NCI-H1105 (cell line): ENCODE data around the gene KCTD1.
"Not testable (repeated sequence)": the region's sequence is repeated elsewhere in the genome, so short reads cannot be mapped to it uniquely, and the experiment has no call there.

Source experiments
- DNase-seq: peaks from one replicate; lab custom pipeline; 2025; lab: John Stamatoyannopoulos, UW

Gene KCTD1

DNA sequence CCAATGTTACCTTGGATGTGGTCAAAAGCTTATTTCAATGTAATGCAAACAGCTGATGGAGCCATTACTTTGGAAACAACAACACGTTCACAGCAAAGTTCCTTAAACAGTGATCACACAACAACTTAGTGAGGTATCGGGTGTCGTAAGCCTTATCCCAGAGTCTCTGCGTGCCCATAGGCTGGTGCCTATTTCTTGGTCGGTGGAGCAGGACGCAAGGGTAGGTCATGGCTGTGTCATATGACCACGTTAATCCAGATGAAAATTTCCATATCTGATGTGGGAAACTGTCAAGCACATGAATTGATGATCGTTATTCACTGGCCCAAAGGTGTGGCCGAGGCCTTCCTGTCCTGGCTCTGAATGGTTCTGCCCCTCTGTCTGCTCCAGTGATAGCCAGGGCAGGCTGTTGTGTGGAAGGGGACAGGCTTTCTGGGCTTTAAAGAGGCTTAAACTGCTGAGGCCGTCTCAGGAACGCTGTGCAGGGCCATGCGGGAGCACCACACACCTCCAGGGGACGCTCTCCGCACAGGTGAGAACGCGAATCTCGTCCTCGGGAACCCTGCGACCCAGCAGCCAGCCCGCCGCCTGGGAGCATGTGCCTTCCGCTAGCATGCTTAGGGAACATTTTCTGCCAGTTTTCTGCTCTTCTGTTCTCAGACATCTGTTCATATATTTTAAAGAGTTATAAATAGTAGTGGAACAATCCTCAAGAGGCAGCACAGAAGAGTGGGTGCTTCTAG lies 90.6 kb downstream of the KCTD1 start:
- DNase-seq = no peak

GRCh38 chr18:26457195-26457594 lies 91.2 kb downstream of the KCTD1 start:
- DNase-seq = no peak

GRCh38 chr18:26456070-26456491 lies 92.3 kb downstream of the KCTD1 start:
- no peak for DNase-seq

GRCh38 chr18:26455639-26456038 lies 92.7 kb downstream of the KCTD1 start:
- no peak for DNase-seq

DNA sequence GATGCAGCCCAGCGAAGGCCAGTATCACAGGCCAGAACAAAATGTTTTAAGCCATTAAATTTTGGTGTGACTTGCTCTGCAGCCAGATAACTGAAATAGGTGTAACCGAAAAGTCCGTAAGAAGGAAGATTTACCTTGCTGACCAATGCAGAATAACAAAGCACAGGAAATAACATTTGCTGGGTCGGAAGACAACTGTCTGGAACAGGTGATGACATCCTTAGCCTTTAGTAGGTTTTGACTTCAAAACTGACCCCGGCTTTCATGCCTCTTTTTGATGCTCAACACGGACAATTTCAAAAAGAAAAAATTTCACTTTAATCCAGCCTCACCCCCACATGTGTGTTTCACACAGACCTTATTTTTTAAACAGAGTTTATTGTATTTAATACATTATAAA lies 93.7 kb downstream of the KCTD1 start:
- DNase-seq = no peak

- DNase-seq = no peak
These were observed 94.2 kb downstream of the KCTD1 start for GRCh38 chr18:26454192-26454591.

- peak; percentile 60 for DNase-seq
These were observed 94.9 kb downstream of the KCTD1 start for GRCh38 chr18:26453386-26453901.

GRCh38 chr18:26450989-26451682 lies 97.2 kb downstream of the KCTD1 start:
- DNase-seq = no peak

- no peak for DNase-seq
These were observed 99.6 kb downstream of the KCTD1 start for GRCh38 chr18:26448714-26449159.

GRCh38 chr18:26443853-26444252 lies 104.5 kb downstream of the KCTD1 start:
- no peak for DNase-seq

DNA sequence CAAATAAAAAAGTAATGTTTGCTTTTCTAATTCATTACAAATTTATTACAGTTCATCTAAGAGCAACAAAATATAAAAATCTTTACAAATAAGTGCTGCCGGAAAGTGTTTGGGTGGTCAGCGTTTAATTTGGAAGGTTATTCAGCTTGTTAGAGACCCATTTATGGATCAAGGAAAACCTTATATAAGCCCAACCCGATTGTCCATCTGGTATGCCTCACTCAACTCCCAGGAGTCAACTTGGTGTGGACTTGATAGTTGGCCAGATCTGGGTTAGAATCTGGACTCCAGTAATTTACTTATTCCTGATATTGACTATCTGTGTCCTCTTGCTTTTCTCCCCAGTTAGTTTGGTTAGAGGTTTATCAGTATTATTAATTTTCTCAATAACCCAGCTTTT lies 106.2 kb downstream of the KCTD1 start:
- no peak for DNase-seq

DNA sequence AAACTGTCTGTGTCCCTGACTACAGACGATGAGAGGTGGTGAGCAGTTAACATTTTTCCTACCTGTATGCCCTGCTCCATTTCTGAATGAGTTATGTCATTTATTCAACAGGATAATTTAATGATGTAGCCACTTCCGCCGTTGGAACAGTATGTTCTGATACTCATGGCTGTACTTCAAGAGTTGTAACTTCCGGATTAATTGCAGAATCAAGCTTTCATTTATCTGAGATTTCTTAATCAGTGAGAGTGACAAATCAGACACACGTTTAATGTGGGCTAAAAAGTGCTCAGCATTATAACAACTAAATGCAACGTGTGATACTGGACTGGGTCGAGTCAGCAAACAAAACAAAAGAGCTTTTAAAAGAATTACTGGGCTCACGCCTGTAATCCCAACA lies 107.7 kb downstream of the KCTD1 start:
- no peak for DNase-seq

GRCh38 chr18:26439537-26439936 lies 108.8 kb downstream of the KCTD1 start:
- no peak for DNase-seq

DNA sequence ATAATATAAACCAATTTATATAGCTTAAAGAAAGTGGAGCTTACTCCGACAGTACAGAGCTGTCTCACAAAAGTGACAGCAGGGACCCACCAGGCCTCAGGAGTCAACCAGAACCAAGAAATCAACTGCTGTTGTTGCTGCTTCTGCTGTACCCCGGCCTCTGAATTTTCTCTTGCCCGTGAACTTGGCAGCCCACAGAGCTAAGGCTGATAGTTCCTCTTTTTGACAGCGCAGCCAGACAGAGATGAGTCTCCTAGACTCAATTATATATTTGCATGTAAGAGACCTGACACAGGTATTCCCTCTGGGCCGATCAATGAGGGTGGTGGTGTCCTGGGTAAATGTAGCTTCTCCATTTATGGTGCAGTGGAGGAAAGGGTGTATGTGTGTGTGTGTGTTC lies 109.4 kb downstream of the KCTD1 start:
- no peak for DNase-seq

DNA sequence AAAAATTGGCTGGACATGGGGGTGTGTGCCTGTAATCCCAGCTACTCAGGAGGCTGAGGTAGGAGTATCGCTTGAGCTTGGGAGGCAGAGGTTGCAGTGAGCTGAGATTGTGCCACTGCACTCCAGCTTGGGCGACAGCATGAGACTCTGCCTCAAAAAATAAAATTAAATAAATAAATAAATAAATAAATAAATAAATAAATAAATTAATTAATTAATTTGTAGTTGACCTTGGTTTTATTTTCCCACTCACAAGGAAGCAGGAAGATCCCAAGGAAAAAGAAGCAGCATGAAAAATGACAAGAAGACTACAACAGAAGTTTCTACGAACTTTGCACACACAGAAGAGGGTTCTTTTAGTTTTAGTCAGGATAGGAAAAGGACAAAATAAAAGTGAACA lies 110.7 kb downstream of the KCTD1 start:
- not testable (repeated sequence) for DNase-seq

- no peak for DNase-seq
These were observed 111.9 kb downstream of the KCTD1 start for GRCh38 chr18:26436176-26437051.

DNA sequence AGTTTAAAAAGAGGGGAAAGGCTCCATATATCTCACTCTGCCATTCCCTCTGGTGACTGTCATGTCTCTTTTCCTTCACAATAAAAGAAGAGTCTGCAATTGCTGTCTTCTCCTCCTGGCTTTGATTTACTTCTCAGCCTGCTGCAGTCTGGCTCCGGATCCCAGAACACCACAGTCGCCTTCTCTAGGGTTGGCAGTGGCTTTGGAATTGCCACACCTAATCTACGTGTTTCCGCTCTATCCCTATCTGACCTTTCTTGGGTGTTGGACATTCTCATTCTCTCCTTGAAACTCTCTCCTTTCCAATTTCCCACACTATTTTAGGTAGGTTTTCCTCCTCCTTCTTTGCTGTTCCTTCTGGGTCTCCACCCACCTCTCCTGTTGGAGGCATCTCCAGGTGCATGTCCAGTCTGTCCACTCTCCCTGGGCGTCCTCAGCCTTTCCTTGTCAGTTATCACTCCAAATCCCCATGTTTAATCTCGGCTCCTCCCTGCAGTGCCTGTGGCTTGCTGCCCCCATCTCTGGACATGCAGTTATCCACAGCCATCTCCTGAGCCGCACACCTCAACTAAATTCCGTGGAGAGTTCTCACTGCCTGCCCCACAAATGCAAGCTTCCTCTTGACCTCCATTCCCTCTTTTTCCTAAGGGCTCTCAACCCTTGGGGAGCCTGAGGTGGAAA lies 112.8 kb downstream of the KCTD1 start:
- no peak for DNase-seq

DNA sequence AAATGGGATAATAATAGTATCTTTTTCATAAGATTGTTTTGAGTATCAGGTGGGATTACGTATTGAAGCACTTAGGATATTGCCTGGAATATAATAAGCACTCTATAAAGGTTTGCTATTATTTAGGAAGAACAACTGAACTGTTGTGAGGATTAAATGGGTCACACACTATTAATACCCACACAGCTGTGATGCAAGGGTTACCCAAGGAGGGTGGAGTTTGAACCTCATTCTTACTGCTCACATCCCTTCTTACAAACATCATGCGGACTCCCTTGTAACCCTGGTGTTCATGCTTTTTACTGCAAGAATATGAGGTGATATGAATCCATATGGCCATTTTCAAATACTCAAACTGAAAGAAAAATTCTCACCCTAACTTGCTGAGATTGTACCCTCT lies 113.5 kb downstream of the KCTD1 start:
- no peak for DNase-seq

- DNase-seq = no peak
These were observed 115.5 kb downstream of the KCTD1 start for GRCh38 chr18:26432651-26433424.

DNA sequence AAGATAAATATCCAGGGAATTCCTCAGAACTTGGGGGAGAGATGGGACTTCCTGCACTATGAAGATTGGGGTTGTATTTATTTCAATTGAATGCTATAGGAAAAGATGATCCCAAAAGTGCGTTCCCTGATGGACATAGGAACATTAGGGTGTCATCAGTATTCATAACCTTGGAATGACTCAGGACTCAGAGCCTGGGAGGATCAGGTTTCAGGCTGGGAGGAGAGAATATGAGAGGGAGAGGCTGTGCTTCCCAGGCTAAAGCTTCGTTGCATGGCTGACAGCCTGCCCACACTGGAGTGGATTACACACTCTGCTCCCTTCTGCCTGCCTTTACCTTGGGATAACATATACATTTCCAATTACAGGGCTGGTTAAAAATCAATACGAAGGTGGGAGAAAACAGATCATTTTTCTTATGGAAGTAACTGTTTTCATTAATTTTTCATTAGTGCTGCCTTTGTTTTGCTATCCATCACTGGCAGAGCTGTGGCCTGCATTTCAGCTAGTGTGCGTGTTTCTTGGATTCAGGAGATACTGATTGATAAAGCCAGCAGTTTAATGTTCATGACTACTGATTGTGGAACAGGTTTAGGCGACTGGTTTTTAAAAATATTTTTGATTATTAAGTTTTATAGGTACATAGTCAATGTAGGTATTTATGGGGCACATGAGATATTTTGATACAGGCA lies 118.7 kb downstream of the KCTD1 start:
- DNase-seq = peak; percentile 10
